ENCODE results near the gene RPS19BP1.
A peak's percentile ranks its signal among the peaks of the same experiment; 100 is the strongest.

RPS19BP1 gene

GRCh38 chr22:39490135-39490798 lies 42.3 kb downstream of the RPS19BP1 start:
- DNase-seq (ENCODE audit: low read depth in 2 of 2) = peak; percentile 60 to 76

DNA sequence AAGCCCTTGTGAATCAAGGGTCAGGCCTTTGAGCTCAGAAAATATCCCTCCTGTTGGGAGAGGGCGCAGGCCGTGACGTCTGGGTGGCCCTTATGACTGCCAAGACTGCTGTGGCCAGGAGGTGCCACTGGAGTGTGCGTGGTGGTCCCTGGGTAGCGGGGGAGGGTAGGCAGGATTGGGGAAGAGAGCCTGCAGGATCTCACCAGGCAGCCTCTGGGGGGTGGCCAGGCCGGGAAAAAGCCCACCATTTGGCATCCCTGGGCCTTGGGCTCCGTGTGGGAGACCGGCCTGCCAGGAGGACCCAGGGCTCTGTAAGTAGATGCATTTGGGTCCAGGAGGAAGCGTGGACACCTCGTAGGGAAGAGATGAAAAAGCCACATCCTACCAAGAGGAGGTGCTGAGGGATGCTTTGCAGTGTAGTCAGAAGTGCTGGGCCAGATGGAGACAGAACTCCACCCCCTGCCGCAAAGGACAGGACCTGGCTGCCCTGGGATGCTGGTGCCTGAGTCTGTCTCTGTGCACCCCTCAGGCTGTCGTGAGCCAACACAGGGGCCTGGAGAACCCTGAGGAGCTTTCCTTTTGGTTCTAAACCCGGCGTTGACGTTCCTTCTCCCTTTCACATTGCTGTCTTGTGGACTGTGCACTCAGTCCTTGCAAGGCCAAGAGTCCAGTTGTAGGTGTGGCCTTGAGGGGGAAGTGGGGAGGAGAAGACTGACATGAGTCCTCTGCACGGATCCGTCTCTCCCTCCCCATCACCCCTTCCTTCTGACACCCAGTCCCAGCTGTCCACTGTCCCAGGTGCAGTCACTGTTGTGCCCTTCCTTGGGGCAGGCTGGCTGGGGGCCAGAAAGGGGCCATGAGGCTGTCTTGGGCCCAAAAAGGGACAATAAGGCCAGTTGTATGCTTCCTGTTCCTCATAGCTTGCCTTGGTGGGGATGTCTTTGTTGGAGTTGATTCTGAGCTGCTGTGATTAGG lies 43.2 kb downstream of the RPS19BP1 start:
- DNase-seq (ENCODE audit: low read depth in 2 of 2) = no peak

DNA sequence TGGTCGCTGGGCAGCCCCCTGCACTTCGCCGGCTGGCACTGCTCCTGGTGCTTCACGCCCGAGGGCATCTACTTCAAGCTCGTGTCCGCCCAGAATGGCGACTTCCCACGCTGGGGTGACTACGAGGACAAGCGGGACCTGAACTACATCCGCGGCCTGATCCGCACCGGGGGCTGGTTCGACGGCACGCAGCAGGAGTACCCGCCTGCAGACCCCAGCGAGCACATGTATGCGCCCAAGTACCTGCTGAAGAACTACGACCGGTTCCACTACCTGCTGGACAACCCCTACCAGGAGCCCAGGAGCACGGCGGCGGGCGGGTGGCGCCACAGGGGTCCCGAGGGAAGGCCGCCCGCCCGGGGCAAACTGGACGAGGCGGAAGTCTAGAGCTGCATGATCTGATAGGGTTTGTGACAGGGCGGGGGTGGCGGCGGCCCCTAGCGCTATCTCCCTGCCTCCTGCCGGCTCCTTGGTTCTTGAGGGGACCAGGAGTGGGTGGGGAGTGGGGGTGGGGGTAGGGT lies 43.9 kb downstream of the RPS19BP1 start:
- DNase-seq (ENCODE audit: low read depth in 2 of 2) = no peak

GRCh38 chr22:39487826-39488520 lies 44.6 kb downstream of the RPS19BP1 start:
- DNase-seq (ENCODE audit: low read depth in 2 of 2) = no peak

DNA sequence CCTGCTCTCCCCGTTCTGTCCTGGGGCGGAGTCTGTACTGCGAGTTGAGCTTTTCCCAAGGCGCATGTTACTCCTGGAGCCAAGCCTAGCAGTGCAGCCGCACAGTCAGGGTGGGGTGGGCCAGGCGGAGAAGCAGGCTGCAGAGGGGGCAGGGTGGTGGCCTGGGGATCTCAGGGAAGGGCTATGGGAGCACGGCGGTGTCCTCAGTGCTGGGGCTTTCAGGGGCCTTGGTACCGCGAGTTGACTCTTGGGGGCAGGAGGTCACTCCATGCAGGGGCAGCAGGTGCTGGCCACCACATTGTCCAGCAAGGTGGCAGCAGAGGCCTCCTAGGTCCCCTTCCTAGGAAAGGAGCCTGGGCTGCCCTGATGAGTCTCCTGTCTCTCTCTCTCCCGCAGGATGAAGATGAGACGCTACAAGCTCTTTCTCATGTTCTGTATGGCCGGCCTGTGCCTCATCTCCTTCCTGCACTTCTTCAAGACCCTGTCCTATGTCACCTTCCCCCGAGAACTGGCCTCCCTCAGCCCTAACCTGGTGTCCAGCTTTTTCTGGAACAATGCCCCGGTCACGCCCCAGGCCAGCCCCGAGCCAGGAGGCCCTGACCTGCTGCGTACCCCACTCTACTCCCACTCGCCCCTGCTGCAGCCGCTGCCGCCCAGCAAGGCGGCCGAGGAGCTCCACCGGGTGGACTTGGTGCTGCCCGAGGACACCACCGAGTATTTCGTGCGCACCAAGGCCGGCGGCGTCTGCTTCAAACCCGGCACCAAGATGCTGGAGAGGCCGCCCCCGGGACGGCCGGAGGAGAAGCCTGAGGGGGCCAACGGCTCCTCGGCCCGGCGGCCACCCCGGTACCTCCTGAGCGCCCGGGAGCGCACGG lies 45.4 kb downstream of the RPS19BP1 start:
- no peak for DNase-seq (ENCODE audit: low read depth in 2 of 2)

- DNase-seq (ENCODE audit: low read depth in 2 of 2) = no peak
Observed at GRCh38 chr22:39482768-39483167, 49.8 kb downstream of the RPS19BP1 start.

DNA sequence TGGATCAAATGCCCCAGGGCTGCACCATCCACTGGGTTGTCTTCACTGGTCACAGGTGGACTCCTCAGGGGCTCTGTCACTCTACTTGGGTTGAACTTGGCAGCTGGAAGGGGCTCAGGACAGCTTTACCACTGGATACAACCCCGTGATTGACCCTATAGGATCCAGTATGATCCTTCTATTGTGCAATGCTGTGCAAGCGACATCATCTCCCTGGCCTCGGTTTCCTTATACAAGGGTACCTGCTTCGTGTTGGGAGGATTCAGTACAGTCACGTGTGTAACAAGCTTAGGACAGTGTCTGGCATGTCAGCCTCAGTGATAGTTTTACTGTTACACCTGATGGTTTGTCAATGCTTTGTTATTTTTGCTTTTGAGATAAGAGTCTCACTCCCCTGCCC lies 51.0 kb downstream of the RPS19BP1 start:
- no peak for DNase-seq (ENCODE audit: low read depth in 2 of 2)

DNA sequence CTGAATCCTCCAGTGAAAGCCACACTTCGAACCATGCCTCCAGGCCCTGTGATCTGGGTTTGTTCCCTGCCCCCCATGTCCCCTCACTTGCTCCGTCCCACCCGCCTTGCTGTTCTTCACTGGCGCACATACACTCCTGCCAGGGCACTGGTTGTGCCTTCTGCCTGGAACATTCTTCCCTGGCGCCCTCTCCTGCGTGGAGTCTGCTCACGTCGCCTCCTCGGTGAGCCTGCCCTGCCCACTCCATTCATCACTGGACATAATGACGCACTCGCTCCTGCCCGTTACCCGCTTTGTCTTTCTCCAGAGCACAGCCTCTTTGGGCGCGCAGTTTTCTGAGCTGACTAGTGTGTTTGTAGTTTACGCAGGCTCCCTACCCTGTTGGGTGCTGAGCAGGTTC lies 51.5 kb downstream of the RPS19BP1 start:
- DNase-seq (ENCODE audit: low read depth in 2 of 2) = no peak

GRCh38 chr22:39480557-39480956 lies 52.0 kb downstream of the RPS19BP1 start:
- no peak for DNase-seq (ENCODE audit: low read depth in 2 of 2)

DNA sequence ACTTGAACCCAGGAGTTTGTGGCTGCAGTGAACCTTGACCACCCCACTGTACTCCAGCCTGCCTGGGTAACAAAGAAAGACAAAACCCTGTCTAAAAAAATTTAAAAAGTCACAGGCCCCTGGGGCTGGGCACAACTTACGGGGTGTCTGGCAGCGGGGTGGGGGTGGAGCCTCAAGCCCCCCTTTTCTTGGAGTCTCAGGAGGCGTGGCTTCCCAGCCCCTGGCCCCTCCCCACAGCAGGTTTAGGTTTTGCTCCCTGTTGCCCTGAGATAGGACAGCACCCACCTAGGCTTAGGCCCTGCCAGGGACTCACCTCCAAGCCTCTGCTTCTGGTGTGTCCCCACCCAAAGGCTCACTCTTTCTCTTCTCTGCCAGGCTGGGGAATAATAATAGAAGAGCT lies 53.3 kb downstream of the RPS19BP1 start:
- no peak for DNase-seq (ENCODE audit: low read depth in 2 of 2)

Data from stimulated activated CD8-positive, alpha-beta memory T cell treated with anti-CD3 and anti-CD28 coated beads, Interleukin-15, amount 100 ng/mL, for 48 hours (primary cell).